Motor neuron (in vitro differentiated cells): ENCODE results near the gene RNU6-7. TPM values are rescaled to one million over a fixed set of nuclear protein-coding genes. Genes with fewer than 3 reads are reported as not detected.

Experiments
- ATAC-seq, 8 experiments: fragments of 200-7000 bp; cut with Tn5 transposase; replicated peaks in 6 of 8; 2 replicates each; pipeline ENCODE4 v1.8.0; 2021; ENCODE audit warnings: mild to moderate bottlenecking in 8 of 8, moderate library complexity in 8 of 8
- H3K27ac ChIP-seq, 2 donors: fragments of 250-450 bp; sonication (Bioruptor Pico); 2 replicates each; pipeline ENCODE4 v1.9.0; 2021; ENCODE audit warnings: antibody characterized with exemption in 2 of 2, mild to moderate bottlenecking in 2 of 2, moderate library complexity in 1 of 2
- H3K4me1 ChIP-seq, 2 donors: fragments of 250-450 bp; sonication (Bioruptor Pico); replicated peaks in 1 of 2; 2 replicates each; pipeline ENCODE4 v1.6.1; 2021; ENCODE audit warnings: antibody characterized with exemption in 2 of 2, mild to moderate bottlenecking in 2 of 2, moderate library complexity in 1 of 2
- H3K4me3 ChIP-seq, 5 donors: fragments of 250-450 bp; sonication (Bioruptor Pico); 2 replicates each; pipeline ENCODE4 v1.9.0; 2021; ENCODE audit warnings: antibody characterized with exemption in 5 of 5, mild to moderate bottlenecking in 5 of 5, moderate library complexity in 4 of 5
- WGBS, 10 experiments: fragments of 450-650 bp; shearing (Covaris generic); methylation state at CpG; one replicate each; pipeline ENCODE4 v1.0.0; 2022; 5-methylcytosine and 5-hydroxymethylcytosine counted together
- in situ Hi-C, 9 experiments: fragments of 400-800 bp; cut with MboI; loops; one replicate each; pipeline ENCODE4 v1.15.0; 2021; ENCODE audit warnings: low sequenced_read_pairs in 9 of 9, low pct_unique_long_range_greater_than_20kb in 2 of 9; ENCODE audit not compliant: unreplicated experiment in 9 of 9
- total RNA-seq, 8 experiments: library from RNA; unstranded; fragments of 300-600 nt; gene quantifications; 2 replicates each; pipeline versions ENCODE4 v1.2.3 to v1.2.4, GENCODE V29; 2022

RNU6-7 gene
- not detected for total RNA-seq

DNA sequence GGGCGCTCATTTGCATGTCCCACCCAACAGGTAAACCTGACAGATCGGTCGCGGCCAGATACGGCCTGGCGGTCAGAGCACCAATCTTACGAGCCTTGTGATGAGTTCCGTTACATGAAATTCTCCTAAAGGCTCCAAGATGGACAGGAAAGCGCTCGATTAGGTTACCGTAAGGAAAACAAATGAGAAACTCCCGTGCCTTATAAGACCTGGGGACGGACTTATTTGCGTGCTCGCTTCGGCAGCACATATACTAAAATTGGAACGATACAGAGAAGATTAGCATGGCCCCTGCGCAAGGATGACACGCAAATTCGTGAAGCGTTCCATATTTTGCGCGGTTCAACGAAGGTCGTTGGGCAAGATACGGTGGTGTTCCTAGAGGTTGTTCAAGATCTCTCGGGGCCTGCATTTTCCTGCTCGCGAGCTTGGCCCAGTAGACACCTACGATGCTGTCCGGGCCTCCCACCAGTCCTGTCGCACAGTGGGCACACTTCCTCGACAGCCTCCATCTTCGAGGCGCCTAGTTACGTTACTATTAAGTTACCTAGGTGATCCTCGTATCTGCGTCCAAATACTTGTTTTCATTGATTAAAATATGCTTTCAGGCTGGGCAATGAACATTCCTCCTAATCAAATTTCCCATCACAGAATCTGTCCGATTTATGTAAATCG is at the start of gene RNU6-7:
Gene RNU6-7 (plus strand): TSS at position 230 of the 675 bp plus-strand sequence.
- peak in 6 of 8 experiments; percentile 1 to 59 (median 52) for ATAC-seq
- in situ Hi-C loops = no loop called here

DNA sequence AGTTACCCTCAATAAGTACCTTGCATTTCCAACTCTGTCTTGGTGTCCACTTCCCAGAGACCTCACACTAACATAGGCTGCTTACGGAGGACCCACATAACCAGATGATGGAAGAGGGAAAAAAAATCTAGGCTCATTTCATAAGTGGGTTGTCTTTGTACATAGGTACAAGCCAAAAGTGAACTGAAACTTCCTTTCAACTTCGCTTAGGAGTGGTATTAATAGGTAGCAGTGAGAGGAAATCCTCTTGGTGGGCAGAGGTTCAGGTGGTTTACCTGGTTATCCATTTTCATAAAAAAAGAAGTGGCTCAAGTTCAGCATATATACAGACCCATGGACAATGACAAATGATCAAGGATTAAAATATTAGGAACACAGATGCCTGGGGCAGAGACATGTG is 35.8 kb upstream of the RNU6-7 start:
- in situ Hi-C loops = no loop called here
- H3K4me3 ChIP-seq = no peak overlapping the region
- H3K27ac ChIP-seq = no peak overlapping the region
- ATAC-seq = no peak
- H3K4me1 ChIP-seq = no peaks in the 10 kb centered on the region
- WGBS, 10 experiments = 71 to 100% (median 84%) methylated on average over 1 to 2 of the region's 2 CpGs; no CpG with 5 or more reads in 6 of the 10 experiments

More for the DNA sequence above, at the start of gene RNU6-7:
- no peaks in the 10 kb centered on the region for H3K4me1 ChIP-seq
- WGBS, 10 experiments = 0 to 50% (median 0%) methylated on average over 2 to 29 of the region's 40 CpGs
- H3K27ac ChIP-seq = peak within 1 kb of the TSS; percentile 98
- H3K4me3 ChIP-seq = peak within 1 kb of the TSS; percentile 55 to 81 (median 59)

DNA sequence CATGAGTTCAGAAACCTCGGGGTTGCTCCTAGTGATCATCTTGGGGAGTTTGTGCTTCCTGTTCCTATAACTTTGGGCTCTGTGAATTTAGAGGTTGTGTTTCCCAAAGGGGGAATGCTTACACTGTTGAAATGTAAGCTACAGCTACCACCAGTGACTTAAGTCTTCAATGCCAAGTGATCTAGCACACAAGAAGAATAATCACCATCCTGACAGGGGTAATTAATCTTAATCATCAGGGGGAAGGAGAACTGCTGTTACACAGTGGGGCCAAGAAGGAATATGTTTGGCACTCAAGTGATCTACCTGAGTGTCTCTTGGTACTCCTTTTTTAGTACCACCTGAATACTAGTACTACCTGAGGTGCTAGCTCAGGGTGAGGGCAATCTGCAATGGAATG is 34.9 kb upstream of the RNU6-7 start:
- H3K4me3 ChIP-seq = no peak overlapping the region
- H3K27ac ChIP-seq = no peak overlapping the region
- in situ Hi-C loops = no loop called here
- 20 to 88% (median 54%) methylated on average over 1 of the region's 1 CpG; no CpG with 5 or more reads in 6 of the 10 experiments for WGBS, 10 experiments
- no peaks in the 10 kb centered on the region for H3K4me1 ChIP-seq
- no peak for ATAC-seq

DNA sequence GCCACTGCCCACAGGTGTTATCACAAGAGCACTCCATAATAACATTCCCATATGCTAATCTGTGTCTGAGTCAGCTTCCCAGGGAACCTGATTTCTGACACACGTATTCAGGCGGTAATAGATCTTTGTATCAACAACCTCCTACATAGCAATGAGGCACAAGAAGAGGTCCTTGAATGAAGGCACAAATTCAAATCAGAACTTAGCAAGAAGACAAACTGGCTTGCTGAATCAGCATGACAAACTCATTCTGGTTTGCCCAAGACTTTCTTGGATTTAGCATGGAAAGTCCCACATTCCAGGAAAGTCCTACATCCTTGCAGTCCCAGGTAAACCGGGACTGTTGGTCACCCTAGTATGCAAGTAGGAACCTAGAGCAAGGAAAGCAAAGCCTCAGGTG is 33.9 kb upstream of the RNU6-7 start:
- WGBS, 10 experiments = 60 to 83% (median 68%) methylated on average over 1 to 3 of the region's 3 CpGs; no CpG with 5 or more reads in 6 of the 10 experiments
- H3K4me1 ChIP-seq = no peaks in the 10 kb centered on the region
- no peak overlapping the region for H3K27ac ChIP-seq
- ATAC-seq = peak in 2 of 8 experiments; percentile 33 to 47
- in situ Hi-C loops = no loop called here
- H3K4me3 ChIP-seq = no peak overlapping the region

DNA sequence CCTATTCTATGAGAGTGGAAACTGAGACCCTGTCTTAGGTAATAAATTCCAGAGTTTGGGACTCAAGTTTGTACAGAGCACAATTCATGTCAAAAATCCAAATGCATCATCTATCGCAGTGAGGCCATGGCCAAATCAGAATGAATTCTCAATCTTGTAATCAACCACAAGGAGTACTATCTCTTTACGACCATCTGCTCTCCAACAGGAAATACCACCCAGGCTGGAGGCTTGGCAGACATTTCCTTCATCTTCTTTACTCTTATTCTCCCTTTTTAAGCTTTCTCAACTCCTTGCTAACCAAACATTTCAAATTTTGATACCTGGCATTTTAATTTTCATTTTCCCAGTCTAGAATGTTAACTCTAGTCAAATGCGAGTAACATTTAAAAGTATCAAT is 32.7 kb upstream of the RNU6-7 start:
- 33 to 100% (median 82%) methylated on average over 1 to 3 of the region's 3 CpGs for WGBS, 10 experiments
- in situ Hi-C loops = no loop called here
- ATAC-seq = no peak
- Histone ChIP-seq H3K4me1 (no peaks in the 10 kb centered on the region), H3K4me3 (no peak overlapping the region), H3K27ac (no peak overlapping the region)

DNA sequence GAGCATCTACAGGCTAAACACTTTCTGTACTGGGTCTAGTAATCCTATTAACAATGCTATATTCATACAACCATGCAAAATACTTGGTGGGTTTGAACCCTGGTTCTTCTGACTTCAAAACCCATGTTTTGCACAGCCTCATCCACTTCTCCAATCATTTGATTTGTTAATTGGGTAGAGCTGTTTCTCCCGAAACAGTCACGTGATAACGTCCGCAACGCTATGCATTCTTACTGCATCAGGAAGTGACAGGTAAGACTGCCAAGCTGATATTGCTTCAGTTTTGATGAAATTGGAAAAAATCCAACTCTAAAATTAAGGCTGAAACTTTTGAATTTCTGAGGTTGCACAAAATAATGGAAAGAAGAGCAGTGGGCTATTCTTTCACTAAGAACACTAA is 30.4 kb upstream of the RNU6-7 start:
- in situ Hi-C loops = no loop called here
- Histone ChIP-seq H3K27ac (no peak overlapping the region), H3K4me1 (no peaks in the 10 kb centered on the region), H3K4me3 (no peak overlapping the region)
- ATAC-seq = no peak
- WGBS, 10 experiments = 83 to 100% (median 93%) methylated on average over 1 to 5 of the region's 5 CpGs; no CpG with 5 or more reads in 4 of the 10 experiments

DNA sequence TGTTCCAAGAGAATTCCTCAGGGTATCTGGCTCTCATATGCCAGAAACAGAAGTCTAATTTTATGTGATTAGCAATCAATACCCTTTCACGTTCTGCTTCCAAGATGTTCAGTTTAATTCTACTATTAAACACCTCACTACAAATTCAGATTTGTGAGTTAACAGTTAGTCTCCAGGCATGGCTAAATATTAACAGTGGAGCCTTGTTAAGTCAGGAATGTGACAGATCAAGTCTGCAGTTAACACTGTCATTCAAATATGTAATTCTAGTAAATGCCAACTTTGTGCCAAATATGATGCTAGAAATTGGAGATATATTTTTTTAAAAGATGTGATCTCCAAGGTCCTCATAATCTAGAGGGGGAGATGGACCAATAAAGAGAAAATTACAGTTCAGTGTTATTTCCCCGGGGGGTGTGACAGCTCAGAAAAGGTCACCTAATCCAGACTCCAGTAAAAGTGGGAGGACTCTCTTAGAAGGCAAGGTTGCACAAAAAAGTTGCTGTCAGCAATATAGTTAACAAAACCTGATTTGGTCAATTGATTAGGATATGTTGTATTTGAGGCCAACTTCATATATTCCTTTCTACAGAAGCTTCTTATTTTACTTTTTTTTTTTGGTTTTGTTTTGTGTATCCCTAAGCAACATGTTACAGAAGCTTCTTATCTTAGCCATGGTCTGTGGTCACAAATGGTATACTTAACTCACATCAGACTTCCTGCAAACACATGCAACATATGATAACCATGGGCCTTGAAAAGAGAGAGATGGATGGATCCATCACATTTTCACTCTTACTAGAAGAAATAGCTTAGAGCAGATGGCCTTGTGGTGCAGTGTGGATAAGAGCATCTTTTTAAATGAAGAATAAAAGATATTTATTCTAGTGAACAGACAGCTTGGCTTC is 18.4 kb upstream of the RNU6-7 start:
- Histone ChIP-seq H3K27ac (no peak overlapping the region), H3K4me1 (no peaks in the 10 kb centered on the region), H3K4me3 (no peak overlapping the region)
- no peak for ATAC-seq
- 21 to 94% (median 63%) methylated on average over 1 to 2 of the region's 2 CpGs; no CpG with 5 or more reads in 4 of the 10 experiments for WGBS, 10 experiments
- in situ Hi-C loops = no loop called here

DNA sequence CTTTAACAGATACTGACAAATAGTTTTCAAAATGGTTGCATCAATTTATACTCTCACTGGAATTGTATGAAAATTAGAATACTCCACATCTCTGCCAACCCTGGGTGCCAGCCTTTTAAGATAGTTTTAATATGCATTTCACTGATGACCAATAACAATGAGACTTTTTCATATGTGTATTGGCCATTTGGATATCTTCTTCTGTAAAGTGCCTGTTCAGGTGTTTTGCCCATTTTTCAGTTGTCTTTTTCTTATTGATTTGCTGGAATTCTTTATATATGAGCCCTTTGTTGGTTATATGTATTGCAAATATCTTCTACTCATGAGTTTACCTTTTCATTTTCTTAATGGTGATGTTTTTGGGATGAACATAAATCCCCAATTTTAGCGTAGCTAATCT is 16.7 kb upstream of the RNU6-7 start:
- 15 to 100% (median 94%) methylated on average over 1 of the region's 1 CpG for WGBS, 10 experiments
- no peaks in the 10 kb centered on the region for H3K4me1 ChIP-seq
- in situ Hi-C loops = no loop called here
- ATAC-seq = no peak
- H3K4me3 ChIP-seq = no peak overlapping the region
- H3K27ac ChIP-seq = no peak overlapping the region

DNA sequence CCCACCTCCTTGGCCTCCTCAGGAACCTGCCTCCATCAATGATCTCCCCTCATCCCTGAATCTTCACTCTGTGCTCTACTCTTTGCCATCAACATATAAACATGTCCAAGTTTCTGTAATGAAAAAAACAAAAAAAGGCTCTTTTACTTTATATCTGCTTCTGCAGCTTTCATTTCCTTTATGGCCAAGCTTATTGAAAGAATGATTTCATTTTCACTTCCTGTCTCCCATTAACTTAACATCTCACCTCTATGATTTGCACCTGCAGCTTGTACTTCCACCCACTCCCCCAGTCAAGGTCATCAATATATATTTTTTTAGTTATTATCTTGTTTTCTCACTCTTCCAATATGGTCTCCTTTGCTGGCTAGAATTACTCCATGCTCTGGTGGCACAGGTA is 15.6 kb upstream of the RNU6-7 start:
- Histone ChIP-seq H3K27ac (no peak overlapping the region), H3K4me1 (no peaks in the 10 kb centered on the region), H3K4me3 (no peak overlapping the region)
- in situ Hi-C loops = no loop called here
- ATAC-seq = no peak

DNA sequence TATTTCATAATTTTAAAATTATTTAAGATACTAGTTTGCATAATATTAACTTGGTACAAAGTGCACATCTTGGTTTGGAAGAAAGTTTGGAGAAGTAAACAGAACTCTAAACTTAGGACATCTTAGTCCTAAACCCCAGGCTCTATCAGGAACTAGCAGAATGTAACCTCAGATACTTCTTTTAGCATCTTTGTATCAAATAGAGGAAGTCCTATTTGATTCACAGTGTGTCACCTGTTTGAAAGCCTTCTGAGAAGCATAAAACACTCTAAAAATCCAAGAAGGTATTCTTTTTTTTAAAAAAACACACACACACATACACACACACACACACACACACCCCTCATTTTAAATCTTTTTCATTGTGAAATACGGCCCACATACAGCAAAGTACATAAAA is 12.0 kb upstream of the RNU6-7 start:
- no peak for ATAC-seq
- H3K27ac ChIP-seq = no peak overlapping the region
- in situ Hi-C loops = no loop called here
- H3K4me3 ChIP-seq = no peak overlapping the region
- WGBS, 10 experiments = 80 to 100% methylated on average over 1 of the region's 1 CpG; no CpG with 5 or more reads in 8 of the 10 experiments
- H3K4me1 ChIP-seq = no peaks in the 10 kb centered on the region

DNA sequence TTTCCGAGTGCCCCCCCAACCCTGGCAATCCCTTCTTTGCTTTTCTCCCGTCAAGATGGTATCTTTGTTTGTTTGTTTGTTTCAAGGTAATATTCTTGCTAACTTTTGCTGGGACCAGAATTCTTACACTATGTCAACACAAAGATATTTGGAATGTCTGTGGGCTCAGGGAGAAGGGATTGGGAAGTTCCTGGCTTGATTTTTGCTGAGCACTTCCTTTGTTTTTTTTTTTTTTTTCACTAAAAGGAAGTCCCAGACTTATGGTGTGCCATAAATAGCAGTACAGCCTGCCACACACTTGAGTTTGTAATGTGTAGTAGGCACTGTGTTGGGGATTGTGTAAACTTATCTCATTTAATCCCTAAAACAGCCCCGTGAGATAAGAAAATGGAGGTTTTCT is 11.2 kb upstream of the RNU6-7 start:
- Histone ChIP-seq H3K4me1 (no peaks in the 10 kb centered on the region), H3K27ac (no peak overlapping the region), H3K4me3 (no peak overlapping the region)
- in situ Hi-C loops = no loop called here
- no peak for ATAC-seq
- 29 to 100% (median 90%) methylated on average over 1 to 3 of the region's 3 CpGs; no CpG with 5 or more reads in 1 of the 10 experiments for WGBS, 10 experiments

DNA sequence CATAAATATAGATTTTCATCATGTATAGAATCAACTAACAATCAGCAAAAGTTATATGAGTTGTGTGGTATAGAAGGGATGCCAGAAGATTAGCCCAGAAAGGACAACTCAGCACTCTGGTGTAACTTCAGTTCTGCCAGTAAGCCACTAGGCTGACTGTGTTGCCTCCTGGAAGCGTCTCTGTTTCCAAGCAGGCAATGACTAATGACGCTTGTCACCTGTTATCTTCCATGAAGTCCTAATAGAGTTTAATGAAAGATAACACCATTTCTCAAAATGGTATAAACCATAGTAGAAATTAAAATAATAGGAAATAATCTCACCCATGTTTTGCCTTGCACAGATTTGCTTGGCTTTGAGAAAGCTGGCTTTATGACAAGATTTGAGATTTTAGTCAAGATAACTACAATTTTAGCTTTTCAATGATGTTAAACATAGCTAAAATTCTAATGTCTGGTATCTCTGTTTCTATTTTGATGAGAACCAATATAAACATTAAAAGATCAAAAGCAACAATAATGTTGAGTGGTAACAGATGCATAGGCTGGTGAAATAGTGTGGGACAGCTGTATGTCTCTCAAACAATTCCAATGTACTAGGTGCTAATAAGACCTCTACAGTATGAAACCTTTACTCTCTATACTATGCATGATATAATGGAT is 9.0 kb upstream of the RNU6-7 start:
- Histone ChIP-seq H3K4me3 (no peak overlapping the region), H3K27ac (no peak overlapping the region), H3K4me1 (no peaks in the 10 kb centered on the region)
- WGBS, 10 experiments = 0 to 100% (median 80%) methylated on average over 1 to 2 of the region's 2 CpGs; no CpG with 5 or more reads in 3 of the 10 experiments
- in situ Hi-C loops = no loop called here
- no peak for ATAC-seq

DNA sequence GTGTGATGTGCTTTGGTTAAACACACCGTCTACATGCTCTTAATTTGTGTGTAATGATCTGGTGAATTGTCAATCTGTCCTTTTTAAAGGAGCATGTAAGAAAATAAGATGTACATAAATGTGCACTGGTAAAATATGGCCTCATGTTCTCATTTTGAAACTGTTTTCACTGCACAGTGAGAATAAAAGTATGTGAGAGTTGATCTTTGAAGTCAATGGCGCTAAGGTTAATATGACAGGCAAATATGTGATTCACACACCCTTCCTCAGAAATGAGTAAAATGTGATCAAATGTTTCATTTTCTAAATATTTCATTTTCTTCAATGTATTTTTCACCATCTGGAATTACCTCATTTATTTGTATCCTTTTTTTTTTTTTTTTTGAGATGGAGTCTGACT is 8.3 kb upstream of the RNU6-7 start:
- WGBS, 10 experiments = 26 to 100% (median 84%) methylated on average over 1 to 2 of the region's 2 CpGs; no CpG with 5 or more reads in 1 of the 10 experiments
- Histone ChIP-seq H3K4me1 (no peaks in the 10 kb centered on the region), H3K27ac (no peak overlapping the region), H3K4me3 (no peak overlapping the region)
- no peak for ATAC-seq
- in situ Hi-C loops = no loop called here
